Measurements from ENCODE around the gene CDK19. TPM values are rescaled to one million over a fixed set of nuclear protein-coding genes. Genes with fewer than 3 reads are reported as not detected.
A peak's percentile ranks its signal among the peaks of the same experiment; 100 is the strongest.

CDK19 gene
- total RNA-seq, 2 donors from 2014 or later: 8.7 to 14.3 TPM

DNA sequence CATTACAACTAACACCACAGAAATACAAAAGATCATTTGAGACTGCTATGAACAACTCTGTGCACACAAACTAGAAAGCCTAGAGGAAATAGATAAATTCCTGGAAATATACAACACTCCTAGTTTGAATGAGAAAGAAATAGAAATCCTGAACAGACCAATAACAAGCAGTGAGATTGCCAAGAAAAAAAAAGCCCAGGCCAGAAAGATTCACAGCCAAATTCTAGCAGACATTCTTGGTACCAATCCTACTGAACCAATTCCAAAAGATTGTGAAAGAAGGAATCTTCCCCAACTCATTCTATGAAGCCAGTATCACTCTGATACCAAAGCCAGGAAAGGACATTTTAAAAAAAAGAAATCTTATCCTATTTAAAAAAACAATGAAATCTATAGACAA, 7.0 kb upstream of the CDK19 start:
- Histone ChIP-seq H3K4me3 (no peak overlapping the region), H3K4me1 (ENCODE audit: control insufficient read depth in 1 of 2, low read depth in 2 of 2) (peaks cover 0 to 11% of the 10 kb centered on the region in 2 donors), H3K27me3 (replicated peaks; ENCODE audit: insufficient read depth) (no peaks in the 10 kb centered on the region), H3K9me3 (no peaks in the 10 kb centered on the region), H3K27ac (no peak overlapping the region), H3K36me3 (no peaks in the 10 kb centered on the region)
- no peak for ATAC-seq (ENCODE audit: insufficient number of reproducible peaks, low FRiP score, low read depth)
- no peak for TF ChIP-seq CTCF (IDR thresholded peaks at IDR 0.05)
- DNase-seq (ENCODE audit: low spot score): no peak

- DNase-seq (ENCODE audit: low spot score): no peak
- no peaks in the 10 kb centered on the region for H3K9me3 ChIP-seq
- peaks cover 11 to 17% of the 10 kb centered on the region in 2 donors for H3K4me1 ChIP-seq (ENCODE audit: control insufficient read depth in 1 of 2, low read depth in 2 of 2)
- no peak overlapping the region for H3K4me3 ChIP-seq
- no peak for ATAC-seq (ENCODE audit: insufficient number of reproducible peaks, low FRiP score, low read depth)
- H3K27ac ChIP-seq: peak overlapping the region in 1 of 2 donors; percentile 93
- no peaks in the 10 kb centered on the region for H3K36me3 ChIP-seq
- no peak for TF ChIP-seq CTCF (IDR thresholded peaks at IDR 0.05)
- no peaks in the 10 kb centered on the region for H3K27me3 ChIP-seq (replicated peaks; ENCODE audit: insufficient read depth)
Measured at GRCh38 chr6:110816677-110817076, 1.4 kb upstream of the CDK19 start.

DNA sequence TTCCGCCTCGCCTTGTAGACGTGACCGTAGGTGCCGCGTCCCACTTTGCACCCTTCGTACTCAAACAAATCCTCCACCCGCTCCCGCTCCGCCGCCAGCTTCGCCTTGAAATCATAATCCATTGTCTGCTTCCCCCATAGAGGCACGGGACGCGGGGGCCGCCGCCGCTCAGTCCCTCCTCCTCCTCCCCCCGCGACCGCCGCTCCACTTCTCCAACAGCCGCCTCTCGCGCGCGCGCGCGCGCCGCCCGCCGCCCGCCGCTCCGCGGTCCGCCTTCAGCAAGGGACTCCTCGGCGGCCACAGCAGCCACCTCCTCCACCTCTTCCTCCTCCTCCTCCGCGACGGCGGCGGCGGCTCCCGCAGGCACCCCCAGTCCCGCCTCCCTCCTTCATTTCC, 256 bp downstream of the CDK19 start:
- DNase-seq (ENCODE audit: low spot score) (no peak), ATAC-seq (ENCODE audit: insufficient number of reproducible peaks, low FRiP score, low read depth) (peak; percentile 58)
- no peak for TF ChIP-seq CTCF (IDR thresholded peaks at IDR 0.05)
- Histone ChIP-seq H3K36me3 (no peaks in the 10 kb centered on the region), H3K4me1 (ENCODE audit: control insufficient read depth in 1 of 2, low read depth in 2 of 2) (peaks cover 11 to 16% of the 10 kb centered on the region in 2 donors), H3K27ac (peak overlapping the region; percentile 93 to 95), H3K9me3 (no peaks in the 10 kb centered on the region), H3K4me3 (peak overlapping the region; percentile 97), H3K27me3 (replicated peaks; ENCODE audit: insufficient read depth) (no peaks in the 10 kb centered on the region)

- no peak for TF ChIP-seq CTCF (IDR thresholded peaks at IDR 0.05)
- peak overlapping the region; percentile 93 to 95 for H3K27ac ChIP-seq
- peaks cover 11 to 16% of the 10 kb centered on the region in 2 donors for H3K4me1 ChIP-seq (ENCODE audit: control insufficient read depth in 1 of 2, low read depth in 2 of 2)
- DNase-seq (ENCODE audit: low spot score) (no peak), ATAC-seq (ENCODE audit: insufficient number of reproducible peaks, low FRiP score, low read depth) (peak; percentile 15)
- H3K4me3 ChIP-seq: peak overlapping the region; percentile 97
- no peaks in the 10 kb centered on the region for H3K9me3 ChIP-seq
- H3K36me3 ChIP-seq: no peaks in the 10 kb centered on the region
- H3K27me3 ChIP-seq (replicated peaks; ENCODE audit: insufficient read depth): no peaks in the 10 kb centered on the region
Measured at GRCh38 chr6:110814102-110815014, 911 bp downstream of the CDK19 start.

- TF ChIP-seq CTCF (IDR thresholded peaks at IDR 0.05): no peak
- DNase-seq (ENCODE audit: low spot score): no peak
- Histone ChIP-seq H3K27me3 (replicated peaks; ENCODE audit: insufficient read depth) (no peaks in the 10 kb centered on the region), H3K4me1 (ENCODE audit: control insufficient read depth in 1 of 2, low read depth in 2 of 2) (peaks cover 11 to 16% of the 10 kb centered on the region in 2 donors), H3K36me3 (no peaks in the 10 kb centered on the region), H3K4me3 (peak overlapping the region; percentile 97), H3K9me3 (no peaks in the 10 kb centered on the region), H3K27ac (peak overlapping the region in 1 of 2 donors; percentile 93)
- no peak for ATAC-seq (ENCODE audit: insufficient number of reproducible peaks, low FRiP score, low read depth)
Measured at GRCh38 chr6:110813338-110814101, 1.7 kb downstream of the CDK19 start.
